ENCODE measurements around the gene HTR3A.
"Not testable (repeated sequence)": the region's sequence is repeated elsewhere in the genome, so short reads cannot be mapped to it uniquely, and the experiment has no call there.

Gene HTR3A

DNA sequence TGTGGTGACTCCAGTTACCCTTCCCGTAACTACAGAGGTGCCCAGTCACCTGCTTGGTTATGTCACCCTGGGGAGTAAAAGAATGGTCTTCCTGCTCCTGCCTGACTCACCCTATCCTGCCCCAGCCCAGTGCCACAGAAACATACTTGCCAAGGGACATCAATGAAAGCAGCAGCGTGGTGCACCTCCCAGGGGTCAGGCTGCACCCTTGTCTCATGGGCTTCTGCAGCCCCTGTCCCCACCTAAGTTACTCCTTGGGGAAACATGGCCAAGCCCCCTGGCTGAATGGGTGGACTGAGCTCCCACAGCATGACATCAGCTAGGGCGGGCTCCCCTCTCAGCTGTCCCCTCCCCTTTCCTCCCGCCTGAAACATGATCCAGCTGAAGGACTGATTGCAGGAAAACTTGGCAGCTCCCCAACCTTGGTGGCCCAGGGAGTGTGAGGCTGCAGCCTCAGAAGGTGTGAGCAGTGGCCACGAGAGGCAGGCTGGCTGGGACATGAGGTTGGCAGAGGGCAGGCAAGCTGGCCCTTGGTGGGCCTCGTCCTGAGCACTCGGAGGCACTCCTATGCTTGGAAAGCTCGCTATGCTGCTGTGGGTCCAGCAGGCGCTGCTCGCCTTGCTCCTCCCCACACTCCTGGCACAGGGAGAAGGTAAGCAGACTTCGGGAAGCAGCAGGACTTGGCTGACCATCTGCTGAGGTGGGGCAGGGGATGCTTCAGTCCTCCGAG lies at the start of gene HTR3A:
TSS of gene HTR3A (plus strand) at position 368 of the 730 bp plus-strand sequence. CDS start at position 586, 218 bp downstream.
- DNase-seq (ENCODE audit: low read depth): no peak

DNA sequence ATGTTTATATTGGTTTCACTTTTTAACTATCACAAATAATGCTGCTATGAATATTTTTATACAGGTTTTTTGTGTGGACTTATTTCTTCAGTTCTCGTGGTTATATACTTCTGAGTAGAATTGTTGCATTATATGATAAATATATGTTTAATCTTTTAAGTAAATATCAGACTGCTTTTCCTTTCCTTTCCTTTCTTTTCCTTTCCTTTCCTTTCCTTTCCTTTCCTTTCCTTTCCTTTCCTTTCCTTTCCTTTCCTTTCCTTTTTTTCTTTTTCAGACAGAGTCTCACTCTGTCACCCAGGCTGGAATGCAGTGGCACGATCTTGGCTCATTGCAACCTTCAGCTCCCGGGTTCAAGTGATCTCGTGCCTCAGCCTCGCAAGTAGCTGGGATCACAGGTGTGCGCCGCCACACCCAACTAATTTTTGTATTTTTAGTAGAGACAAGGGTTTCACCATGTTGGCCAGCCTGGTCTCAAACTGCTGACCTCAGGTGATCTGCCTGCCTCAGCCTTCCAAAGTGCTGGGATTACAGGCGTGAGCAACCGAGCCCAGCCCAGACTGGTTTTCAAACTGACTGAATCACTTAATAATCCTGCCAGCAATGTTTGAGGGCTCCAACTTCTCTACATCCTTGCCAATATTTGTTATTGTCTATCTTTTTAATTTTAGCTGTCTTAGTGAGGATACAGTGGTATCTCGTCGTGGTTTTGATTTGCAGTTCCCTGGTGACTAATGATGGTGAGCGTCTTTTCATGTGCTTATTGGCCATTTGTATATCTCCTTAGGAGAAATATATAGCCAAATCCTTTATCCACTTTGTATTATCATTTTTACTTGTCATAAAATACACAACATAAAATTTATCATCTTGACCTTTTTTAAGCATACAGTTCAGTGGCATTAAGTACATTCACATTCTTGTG lies 48.4 kb upstream of the HTR3A start:
- no peak for DNase-seq (ENCODE audit: low read depth)

GRCh38 chr11:113928311-113928710 lies 46.6 kb upstream of the HTR3A start:
- DNase-seq (ENCODE audit: low read depth): no peak

DNA sequence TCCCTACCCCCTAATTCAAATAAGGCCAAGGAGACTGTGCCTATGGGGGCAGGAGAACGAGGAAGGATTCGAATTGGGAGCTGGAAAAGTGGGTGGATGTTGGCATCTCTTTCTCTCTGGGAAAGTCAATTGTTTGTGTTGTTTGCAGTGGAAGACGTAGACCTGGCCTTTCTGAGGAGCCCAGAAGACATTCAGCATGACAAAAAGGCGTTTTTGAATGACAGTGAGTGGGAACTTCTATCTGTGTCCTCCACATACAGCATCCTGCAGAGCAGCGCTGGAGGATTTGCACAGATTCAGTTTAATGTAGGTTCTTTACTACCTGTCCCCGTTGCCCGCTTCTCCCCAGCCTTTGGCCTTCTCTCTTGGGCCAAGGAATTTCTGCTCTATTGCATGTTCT lies 42.1 kb upstream of the HTR3A start:
- DNase-seq (ENCODE audit: low read depth): no peak

DNA sequence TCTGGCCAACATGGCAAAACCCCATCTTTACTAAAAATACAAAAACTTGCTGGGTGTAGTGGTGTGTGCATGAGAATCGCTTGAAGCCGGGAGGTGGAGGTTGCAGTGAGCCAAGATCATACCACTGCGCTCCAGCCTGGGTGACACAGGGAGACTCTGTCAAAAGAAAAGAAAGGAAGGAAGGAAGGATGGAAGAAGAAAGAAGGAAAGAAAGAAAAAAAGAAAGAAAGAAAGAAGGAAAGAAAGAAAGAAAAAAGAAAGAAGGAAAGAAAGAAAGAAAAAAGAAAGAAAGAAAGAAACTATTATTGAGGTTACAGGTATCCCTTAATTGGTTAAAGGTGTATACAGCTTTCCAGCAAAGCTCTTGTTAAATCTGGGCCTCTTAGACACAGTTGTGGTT lies 40.7 kb upstream of the HTR3A start:
- DNase-seq (ENCODE audit: low read depth): not testable (repeated sequence)

GRCh38 chr11:113934761-113935160 lies 40.1 kb upstream of the HTR3A start:
- no peak for DNase-seq (ENCODE audit: low read depth)

DNA sequence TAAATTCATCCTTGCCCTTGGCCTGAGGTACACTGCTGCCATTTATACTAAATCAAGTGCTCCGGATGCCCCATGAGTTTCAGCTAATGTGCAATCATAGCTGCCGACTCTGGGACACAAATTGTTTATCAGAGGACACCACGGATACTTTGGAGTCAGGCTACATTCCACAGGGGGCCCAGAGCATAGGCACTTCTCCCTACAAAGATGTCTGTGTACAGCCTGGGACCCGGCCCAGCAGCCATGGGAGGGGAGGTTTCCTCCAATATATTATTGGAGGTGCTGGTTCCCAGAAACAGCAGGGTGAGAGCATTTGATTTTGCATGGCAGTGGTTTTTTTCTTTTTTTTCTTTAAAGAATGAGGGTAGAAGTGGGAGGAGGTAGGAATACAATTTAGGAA lies 39.0 kb upstream of the HTR3A start:
- DNase-seq (ENCODE audit: low read depth): no peak

- no peak for DNase-seq (ENCODE audit: low read depth)
Measured at GRCh38 chr11:113937918-113938317, 37.0 kb upstream of the HTR3A start.

DNA sequence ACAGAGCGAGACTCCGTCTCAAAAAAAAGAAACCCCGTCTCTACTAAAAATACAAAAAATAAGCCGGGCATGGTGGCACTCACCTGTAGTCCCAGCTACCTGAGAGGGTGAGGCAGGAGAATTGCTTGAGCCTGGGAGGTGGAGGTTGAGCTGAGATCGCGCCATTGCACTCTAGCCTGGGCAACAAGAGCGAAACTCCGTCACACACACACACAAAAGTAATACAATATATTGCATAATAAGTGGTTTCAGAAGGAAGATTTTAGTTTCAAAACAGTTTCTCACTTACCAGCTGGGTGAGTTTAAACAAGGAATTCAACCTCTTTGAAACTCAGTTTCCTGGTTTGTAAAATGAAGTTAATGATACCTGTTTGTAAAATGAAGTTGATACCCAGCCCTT lies 32.7 kb upstream of the HTR3A start:
- DNase-seq (ENCODE audit: low read depth): no peak

DNA sequence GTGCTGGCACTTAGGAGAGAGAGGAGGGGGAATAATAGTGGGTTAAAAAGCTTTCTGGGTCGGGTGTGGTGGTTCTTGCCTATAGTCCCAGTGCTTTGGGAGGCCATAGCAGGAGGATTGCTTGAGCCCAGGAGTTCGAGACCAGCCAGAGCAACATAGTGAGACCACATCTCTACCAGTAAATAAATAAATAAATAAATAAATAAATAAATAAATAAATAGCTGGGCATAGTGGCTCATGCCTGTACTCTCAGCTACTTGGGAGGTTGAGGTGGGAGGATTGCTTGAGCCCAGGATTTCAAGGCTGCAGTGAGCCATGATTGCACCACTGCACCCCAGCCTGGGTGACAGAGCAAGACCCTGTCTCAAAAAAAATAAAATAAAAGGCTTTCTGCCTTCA lies 28.7 kb upstream of the HTR3A start:
- DNase-seq (ENCODE audit: low read depth): not testable (repeated sequence)

DNA sequence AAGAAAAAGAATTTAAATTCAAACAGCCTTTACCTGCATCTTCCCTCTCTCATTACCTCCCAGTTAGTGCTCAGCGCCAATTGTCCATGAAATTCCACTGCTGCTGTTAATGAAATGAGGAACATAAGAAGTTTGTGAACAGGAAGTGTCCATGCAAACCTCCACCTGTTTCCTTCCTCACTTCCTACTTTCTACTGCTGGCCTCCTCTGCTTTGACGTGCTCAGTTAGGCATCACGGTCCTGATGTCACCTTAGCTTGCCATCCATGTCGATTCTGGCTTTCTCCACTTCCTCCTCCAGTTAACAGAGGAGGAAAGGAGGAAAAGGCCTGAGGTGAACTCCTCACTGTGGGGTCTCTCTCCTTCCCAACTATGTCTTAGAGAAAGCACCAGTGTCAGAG lies 26.9 kb upstream of the HTR3A start:
- no peak for DNase-seq (ENCODE audit: low read depth)

GRCh38 chr11:113949891-113950290 lies 25.0 kb upstream of the HTR3A start:
- DNase-seq (ENCODE audit: low read depth): no peak

DNA sequence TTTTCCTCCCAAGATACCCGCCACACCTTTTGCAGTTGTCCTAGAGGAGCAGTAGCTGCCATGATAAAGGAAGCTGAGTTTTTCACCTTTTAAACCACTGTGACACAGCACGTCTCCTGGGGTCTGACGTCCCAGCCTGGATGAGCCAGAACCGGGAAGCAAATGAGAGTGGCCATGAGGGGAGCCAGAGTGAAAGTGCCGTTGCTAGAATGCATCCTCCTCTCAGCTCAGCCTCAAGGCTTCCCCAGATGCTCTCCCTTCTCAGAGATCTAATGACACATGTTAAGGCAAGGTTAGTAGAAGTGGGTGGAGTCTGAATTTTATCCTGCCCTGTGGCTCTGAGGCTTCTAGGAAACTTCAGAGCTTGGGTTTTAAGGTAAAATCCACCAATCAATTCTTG lies 23.4 kb upstream of the HTR3A start:
- DNase-seq (ENCODE audit: low read depth): no peak

- DNase-seq (ENCODE audit: low read depth): no peak
Measured at GRCh38 chr11:113952070-113952469, 22.8 kb upstream of the HTR3A start.

GRCh38 chr11:113952588-113952987 lies 22.3 kb upstream of the HTR3A start:
- no peak for DNase-seq (ENCODE audit: low read depth)

GRCh38 chr11:113954235-113954634 lies 20.7 kb upstream of the HTR3A start:
- no peak for DNase-seq (ENCODE audit: low read depth)

- DNase-seq (ENCODE audit: low read depth): no peak
Measured at GRCh38 chr11:113956986-113957385, 17.9 kb upstream of the HTR3A start.

- DNase-seq (ENCODE audit: low read depth): no peak
Measured at GRCh38 chr11:113960702-113961330, 14.1 kb upstream of the HTR3A start.

GRCh38 chr11:113967361-113967760 lies 7.5 kb upstream of the HTR3A start:
- DNase-seq (ENCODE audit: low read depth): no peak

- DNase-seq (ENCODE audit: low read depth): no peak
Measured at GRCh38 chr11:113971506-113972195, 3.3 kb upstream of the HTR3A start.

- no peak for DNase-seq (ENCODE audit: low read depth)
Measured at GRCh38 chr11:113977071-113977490, 2.2 kb downstream of the HTR3A start.

- DNase-seq (ENCODE audit: low read depth): no peak
Measured at GRCh38 chr11:113977701-113978100, 2.8 kb downstream of the HTR3A start.
